ENCODE measurements around the gene CASP10.
"Not testable (repeated sequence)": the region's sequence is repeated elsewhere in the genome, so short reads cannot be mapped to it uniquely, and the experiment has no call there.

The CASP10 gene

DNA sequence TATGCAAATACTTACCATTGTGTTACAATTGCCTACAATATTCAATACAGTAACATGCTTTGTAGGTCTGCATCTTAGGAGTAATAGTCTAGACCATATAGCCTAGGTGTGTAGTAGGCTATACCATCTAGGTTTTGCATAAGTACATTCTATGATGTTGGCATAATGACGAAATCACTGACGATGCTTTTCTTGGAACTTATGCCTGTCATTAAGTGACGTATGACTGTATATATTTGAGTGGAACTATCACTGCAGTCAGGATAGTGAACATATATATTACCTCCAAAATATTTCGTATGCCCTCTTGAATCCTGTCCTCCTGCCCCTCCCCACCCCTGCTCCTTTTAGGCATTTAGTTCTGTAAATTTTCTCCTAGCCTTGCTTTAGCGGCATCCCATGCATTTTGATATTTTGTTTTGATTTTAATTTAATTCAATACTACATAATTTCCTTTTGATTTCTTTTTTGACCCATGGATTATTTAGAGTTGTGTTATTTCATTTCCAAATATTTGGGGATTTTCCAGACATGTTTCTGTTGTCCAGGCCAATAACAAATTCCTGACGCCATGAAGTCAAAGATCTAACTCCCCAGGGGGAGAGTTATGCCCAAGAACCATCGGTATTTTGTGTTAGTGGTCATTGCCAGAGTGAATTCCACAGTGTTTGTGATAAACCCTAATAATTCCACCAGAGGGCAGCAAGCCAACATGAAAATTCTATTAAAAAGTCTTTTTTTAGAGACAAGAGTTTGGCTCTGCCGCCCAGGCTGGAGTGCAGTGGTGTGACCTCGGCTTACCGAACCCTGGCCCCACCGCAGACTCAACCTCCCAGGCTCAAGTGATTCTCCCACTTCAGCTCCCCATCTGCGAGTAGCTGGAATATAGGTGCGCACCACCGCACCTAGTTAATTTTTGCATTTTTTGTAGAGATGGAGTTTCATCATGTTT lies 53.2 kb downstream of the CASP10 start:
- peak in 1 of 2 experiments; percentile 37 for DNase-seq

DNA sequence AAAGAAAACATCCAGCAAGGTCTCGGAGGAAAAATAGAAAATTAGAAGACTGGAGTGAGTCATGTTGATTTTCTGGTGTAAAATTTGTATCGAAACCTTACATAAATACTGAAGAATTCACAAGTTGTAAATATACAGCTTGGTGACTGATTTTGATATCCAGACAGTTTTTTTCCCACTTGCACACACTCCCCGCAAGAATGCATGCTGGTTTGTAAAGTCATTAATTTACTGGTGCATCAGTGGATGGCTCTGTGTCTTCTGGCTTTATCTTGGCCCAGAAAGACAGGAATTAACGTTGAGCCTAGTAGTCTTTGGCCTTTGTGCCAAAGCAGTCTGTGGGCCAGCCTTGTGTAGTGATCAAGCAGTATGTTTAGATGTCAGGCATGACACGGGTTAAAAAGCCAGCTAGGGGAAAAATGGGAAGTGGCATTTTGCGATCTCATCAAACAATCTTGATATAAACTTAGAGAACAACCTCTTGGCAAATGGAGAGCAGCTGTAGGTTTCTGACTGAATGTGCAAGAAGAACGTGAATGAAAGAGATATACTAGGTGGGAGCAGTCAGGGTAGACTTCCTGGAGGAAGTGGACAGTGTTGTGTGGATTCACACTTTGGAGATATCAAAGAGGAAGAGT lies 54.7 kb downstream of the CASP10 start:
- DNase-seq: no peak

DNA sequence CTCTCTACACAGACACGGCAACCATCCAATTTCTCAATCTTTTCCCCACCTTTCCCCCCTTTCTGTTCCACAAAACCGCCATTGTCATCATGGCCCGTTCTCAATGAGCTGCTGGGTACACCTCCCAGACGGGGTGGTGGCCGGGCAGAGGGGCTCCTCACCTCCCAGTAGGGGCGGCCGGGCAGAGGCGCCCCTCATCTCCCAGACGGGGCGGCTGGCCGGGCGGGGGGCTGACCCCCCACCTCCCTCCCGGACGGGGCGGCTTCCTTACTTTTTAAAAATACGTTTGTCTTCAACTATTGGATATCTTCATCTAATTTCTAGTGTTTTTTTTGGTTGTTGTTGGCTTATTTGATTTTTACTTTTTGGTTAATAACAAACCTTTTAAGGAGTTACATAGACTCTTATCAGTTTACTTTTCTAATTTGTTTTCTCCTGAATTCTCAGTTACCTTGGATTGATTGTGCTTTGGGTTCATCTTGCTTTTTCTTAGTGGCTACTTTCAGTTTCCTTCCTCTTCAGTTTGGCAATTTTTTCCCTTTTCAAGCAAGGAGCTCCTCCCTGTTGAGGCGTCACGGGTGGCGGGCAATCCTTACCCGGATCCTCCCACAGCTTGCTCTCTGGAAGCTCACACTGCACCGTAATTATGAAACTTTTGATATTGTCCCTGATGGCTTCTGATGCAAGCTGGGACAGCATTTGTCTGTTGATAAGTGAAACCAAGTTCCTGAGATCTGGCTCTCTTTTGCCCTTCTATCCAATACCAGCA lies 56.4 kb downstream of the CASP10 start:
- not testable (repeated sequence) for DNase-seq

DNA sequence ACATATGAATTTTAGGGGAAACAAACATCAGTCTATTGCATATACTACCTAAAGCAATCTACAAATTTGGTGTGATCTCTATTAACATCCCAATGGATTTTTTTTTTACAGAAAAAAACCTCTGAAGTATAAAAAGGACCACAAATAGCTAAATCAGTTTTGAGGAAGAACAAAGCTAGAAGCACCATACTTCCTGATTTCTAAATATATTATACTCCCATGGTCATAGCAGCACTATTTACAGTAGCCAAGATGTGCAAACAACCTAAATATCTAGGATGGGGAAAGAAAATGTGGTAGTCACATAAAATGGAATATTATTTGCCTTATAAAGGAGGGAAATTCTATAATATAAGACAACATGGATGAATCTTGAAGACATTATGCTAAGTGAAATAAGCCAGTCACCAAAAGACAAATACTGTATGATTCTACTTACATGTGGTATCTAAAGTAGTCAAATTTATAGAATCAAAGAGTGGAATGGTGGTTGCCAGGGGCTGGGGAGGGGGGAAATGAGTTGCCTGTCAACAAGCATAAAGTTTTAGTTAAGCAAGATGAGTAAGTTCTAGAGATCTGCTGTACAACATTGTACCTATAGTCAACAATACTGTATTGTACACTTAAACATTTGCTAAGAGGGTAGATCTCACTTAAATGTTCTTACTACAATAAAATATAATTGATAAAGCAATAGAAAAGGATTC lies 59.8 kb downstream of the CASP10 start:
- DNase-seq: no peak

DNA sequence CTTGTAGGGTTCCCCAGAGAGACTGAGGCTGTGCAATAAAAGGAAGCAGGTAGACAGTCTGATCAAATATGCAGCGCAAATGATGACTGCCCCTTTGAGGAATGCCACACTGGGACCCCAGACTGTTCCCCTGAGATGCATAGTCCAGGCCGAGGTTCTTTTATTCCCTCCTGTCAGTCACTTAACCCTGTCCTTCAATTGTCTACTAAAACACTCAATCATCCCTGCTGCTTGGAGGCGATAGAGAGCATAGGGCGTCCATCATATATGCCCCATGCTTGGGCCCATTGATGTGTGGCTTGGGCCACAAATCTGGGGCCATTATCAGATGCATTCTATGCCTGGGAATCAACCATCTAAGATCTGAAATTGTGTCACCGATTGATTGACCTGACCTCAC lies 61.9 kb downstream of the CASP10 start:
- no peak for DNase-seq

DNA sequence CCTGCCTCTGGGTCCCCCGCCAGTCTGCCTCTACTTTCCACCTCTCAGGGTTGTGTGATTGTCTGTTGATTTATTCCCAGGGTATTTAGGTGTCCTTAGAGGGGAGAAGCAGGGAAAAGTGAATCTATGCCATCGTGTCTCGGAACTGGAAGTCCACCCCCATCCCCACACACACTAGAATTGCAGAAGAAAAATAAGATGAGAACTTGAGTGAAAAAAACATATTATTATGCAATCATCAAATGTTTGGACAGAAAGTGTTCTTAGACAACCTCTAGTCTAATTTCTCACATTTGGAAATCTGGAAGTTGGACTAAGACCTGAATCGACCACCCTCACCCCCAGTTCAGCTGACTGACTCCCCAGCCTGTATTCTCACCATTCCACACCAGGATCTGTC lies 63.3 kb downstream of the CASP10 start:
- no peak for DNase-seq

DNA sequence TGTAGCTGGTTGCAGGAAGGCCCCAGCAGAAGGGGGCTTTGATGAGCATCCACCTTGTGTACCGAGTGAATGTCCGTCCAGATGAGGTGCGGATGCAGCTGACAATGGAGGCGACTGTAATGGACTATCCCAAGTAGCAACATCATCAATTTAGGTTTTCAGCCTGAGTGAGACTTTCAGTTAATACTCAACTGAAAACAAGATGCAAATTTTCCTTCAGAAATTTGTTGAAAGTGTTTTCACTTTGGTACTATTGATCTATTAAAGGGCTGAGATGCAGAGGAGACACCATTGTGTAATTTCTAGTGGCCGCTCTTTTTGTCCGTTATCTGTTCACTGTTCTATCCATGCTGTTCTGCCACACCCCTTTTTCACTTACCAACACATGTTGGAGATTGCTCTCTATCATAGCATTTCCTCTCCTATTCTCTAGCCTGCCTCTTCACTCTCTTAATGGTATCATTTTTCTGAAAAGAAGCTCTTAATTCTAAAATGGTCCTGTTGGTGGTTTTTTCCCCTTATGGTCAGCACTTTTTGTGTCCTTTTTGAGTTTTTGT lies 65.4 kb downstream of the CASP10 start:
- no peak for DNase-seq

DNA sequence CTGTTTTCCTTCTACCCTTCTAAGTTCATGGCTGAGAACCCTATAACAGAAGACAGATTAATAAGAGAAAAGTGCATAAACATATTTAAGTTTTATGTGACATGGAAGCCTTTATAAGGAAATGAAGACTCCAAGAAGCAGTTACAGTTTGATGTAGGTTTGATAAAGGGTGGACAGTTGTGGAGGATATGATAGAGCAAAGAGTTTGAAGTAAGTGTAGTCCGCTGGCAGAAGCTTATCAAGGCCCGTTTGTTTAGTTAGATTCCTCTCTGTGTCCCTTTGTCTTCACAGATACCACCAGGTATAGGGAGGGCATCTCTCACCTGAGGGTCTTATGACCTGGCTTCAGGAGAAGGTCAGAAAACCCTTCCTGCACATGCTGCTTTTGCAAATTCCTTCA lies 66.9 kb downstream of the CASP10 start:
- DNase-seq: no peak

DNA sequence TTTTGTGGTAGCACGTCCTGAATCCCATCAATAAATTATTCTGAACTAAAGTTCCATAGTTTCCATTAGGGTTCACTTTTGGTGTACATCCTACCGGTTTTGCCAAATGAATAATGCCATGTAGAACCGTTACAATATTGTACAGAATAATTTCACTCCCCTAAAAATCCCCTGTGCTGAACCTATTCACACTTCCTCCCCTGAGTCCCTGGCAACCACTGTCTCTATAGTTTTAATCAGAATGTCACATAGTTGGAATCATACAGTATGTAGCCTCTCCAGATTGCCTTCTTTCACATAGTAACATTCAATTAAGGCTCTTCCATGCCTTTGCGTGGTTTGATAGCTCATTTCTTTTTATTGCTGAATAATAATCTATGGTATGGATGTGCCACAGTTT lies 67.8 kb downstream of the CASP10 start:
- DNase-seq: no peak

DNA sequence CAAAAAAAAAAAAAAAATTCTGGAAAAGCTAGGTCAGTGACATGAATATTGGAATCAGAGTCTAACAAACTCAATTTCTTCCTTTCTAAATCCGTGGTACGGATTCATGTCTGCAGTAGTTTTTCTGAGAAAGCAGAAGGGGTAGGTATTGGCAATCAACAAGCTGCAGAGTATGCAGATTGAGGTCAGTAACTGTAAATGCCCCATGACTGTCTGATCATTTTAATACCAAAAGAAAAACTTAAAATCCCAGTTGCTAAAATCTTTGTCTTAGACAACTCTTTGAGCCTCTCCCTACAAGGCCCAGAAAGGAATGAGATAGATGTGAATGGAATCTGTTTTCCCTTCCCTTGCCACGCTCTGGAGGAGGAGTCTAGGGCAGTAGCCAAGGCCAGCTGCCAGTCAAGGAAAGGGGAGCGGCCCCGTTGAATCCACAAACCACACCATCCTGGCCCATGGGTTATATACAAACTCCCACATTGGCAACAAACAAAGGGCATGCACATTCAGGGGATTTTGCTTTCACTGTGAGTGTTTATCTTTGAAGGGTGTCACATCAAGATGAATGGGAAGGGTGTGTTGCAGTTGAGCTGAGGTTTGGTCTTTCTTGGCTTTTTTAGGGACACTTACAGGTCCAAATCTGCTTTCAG lies 71.3 kb downstream of the CASP10 start:
- no peak for DNase-seq

DNA sequence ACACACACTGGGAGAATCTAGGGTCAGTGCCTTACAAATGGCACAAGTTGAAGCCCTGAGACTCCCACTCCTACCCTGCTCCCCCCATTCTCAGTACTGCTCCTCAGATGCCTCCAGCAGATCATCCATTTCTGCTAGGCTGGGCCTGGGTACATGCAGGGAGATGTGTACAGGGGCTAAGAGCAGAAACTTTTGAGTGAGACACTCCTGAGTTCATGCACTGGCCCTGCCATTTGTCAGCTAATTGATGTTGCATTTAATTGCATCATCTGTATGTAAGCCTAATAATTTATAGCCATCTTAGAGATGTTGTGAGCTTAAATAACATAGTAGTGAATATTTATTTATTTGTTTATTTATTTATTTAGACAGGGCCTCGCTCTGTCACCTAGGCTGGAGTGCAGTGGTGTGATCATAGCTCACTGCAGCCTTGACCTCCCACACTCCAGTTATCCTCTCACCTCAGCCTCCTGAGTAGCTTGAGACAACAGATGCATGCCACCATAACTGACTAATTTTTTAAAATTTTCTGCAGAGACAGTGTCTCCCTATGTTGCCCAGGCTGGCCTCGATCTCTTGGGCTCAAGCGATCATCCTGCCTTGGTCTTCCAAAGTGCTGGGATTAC lies 72.6 kb downstream of the CASP10 start:
- DNase-seq: peak in 1 of 2 experiments; percentile 7

DNA sequence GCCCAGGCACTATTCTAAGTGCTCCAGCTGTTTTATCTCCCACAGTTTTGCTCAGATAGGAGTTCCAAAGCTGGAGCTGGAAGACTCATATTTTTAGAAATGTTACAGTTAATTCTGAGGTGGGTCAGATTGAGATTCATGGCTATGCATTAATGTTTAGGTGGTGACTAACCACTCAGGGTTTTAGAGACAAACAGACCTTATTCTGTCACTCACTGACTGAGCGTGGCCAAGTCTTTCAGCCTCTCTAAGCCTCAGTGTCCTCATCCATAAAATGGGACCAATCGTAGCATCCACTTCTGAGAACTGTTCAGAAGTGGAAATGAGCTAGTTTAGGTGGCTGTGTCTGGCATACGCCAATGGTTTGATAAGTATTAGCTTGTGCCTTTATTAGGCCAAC lies 73.1 kb downstream of the CASP10 start:
- DNase-seq: no peak

DNA sequence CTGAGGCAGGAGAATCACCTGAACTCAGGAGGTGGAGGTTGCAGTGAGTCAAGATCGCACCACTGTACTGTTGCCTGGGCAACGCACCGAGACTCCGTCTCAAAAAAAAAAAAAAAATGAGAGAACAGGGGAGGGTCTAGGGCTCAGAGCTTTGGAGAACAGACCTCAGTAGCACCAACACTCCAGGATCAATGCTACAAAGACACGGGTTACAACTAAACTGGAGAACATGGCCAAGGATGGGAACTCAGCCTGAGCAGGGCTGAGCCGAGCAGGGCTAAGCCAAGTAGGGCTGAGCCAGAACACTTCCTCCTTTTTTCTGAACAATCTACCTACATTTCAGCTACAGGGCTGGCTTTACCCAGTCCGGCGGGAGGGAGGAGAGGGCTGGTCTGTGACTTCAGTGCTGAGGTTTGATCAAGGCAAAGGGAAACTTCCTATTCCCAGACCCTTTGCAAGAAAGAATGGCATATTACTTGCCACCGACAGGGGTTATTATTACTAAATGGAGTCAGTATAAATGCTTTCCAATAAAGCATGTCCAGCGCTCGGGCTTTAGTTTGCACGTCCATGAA lies 74.5 kb downstream of the CASP10 start:
- no peak for DNase-seq

DNA sequence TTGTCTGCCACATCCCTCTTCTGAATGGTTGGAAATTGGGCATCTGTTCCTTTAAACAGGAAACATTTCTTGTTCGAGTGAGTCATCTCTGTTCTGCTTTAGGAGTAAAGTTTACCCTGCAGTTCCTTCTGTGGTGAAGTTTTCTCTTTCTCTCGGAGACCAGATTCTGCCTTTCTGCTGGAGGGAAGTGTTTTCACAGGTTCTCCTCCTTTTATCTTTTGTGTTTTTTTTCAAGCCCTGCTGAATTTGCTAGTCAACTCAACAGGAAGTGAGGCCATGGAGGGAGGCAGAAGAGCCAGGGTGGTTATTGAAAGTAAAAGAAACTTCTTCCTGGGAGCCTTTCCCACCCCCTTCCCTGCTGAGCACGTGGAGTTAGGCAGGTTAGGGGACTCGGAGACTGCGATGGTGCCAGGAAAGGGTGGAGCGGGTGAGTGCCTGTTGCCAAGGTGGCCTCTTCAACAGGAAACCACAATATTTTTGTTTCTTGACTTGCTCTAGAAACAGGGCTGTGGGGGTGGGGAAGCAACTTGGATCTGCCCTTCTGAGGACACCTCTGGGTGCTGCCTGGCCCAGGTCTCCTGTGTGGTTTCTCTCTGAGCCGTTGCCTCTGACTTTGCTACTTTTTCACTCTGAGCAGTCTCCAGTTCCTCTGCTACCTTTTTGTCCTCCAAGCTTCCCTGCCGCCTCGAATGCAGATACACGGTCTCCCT lies 75.2 kb downstream of the CASP10 start:
- peak in 1 of 2 experiments; percentile 1 for DNase-seq

DNA sequence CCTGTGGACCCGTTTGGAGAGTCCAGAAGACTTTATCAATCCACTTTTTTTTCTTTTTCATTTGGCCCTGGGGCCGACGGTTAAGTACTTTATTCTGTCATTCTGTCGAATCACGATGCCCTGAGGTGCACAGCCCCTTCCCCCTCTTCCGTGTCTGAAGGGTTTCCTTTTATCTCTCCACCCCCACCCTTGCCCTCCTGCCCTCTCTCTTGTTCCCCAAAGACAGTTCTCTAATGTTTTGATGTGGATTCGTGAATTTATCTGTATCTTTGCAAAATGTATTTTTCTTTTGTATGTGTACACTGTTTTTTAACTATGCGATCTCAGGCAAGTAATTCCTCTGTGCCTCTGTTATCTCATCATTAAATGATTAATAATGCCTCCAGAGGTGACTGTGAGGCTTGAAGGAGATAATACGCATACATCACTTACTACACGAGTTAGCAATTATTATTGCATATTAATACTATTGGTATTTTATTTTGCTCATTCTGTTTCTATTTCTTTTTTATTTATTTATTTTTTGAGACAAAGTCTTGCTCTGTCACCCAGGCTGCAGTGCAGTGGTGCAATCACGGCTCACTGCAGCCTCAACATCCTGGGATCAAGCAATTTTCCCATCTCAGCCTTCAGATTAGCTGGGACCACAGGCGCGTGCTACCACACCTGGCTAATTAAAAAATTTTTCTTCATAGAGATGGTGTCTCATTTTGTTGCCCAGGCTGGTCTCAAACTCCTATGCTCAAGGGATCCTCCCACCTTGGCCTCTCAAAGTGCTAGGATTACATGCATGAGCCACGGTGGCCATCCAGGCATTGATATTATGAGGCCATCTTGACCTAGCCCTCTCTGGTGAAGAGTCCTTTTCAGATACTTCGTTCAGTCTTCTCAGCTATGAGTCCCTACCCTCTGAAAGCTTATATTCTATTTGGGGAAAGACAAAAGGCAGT lies 76.0 kb downstream of the CASP10 start:
- DNase-seq: no peak

DNA sequence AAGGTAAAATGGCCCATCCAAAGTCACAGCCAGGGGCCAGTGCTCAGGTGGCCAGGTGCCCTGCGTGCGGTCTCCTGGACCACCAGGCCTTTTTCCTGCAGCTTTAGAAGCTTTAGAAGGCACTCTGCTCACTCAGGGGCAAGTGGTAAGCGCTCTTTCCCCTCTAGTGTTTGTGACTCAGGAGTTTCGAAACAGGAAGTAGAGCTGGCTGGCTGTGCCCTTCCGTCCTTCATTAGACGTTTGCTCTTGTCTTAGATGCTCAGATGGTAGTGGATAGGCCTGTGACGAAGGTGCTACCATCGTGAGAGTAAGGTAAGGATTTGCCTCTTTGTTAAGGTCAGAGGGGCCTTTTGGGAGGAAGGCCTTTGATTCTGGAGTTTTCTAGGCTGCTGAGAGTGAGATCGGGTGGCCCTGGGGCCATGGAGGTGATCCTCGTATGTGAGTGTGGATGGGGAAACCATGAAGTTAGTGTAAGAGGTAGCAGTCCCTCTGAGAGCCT lies 77.4 kb downstream of the CASP10 start, which contains the start of gene CASP8:
Gene CASP8 (plus strand): TSS at position 235 of the 499 bp plus-strand sequence. CDS start 5,951 bp downstream, outside the sequence.
- DNase-seq: no peak

DNA sequence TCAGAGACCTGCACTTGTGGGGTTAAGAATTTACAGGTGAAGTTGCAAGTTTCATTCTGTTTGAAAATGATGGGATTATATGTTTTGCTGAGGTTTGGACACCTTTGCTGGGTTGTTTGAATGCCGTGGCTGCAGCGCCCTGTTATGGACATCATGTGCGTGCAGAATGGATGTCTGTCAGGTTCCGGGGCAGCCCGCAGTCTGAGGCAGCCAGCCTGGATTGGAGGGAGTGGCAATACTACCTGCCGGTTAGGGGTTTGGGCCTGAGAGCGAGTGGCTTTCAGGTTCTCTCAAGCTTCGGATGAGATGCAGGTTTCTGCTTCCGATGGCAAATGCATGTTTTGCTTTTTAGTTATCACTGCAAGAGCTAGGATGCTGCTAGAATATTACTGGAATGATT lies 78.5 kb downstream of the CASP10 start:
- DNase-seq: no peak

DNA sequence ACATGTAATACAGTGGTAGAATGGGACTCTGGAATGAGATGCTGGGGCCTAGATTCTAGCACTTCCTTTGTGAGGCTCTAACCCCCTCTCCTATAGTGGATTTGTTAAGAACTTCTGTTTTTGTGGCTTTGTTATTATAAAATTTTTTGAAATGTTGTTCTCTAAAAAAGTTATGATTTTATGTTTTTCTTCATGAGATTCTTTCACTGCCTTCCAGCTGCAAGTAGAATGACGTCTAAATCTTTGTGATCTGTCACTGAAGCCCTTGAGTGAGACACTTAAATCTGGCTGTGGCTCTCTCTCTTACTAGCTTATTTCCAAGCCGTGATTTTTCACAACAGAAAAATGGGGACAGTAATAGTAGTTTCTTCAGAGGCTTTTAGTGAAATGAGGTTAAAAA lies 79.0 kb downstream of the CASP10 start:
- no peak for DNase-seq

DNA sequence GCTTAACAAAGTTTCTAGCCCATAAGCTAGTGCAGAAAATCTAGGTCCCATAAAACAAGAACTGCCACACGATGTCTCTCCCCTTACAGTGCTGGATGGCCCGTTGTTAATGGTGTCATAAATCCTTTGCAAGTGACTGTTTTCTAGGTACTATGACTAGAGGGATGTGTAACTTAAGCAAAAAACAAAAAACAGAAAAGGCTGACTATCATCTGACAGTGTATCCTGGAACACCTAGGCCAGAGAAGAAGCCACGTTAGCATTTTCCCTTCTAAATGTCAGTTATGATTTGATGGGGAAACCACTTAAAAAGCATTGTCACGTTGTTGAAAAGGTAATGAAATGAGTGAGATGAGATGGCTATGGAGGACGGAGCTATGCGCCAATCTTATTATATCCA lies 79.8 kb downstream of the CASP10 start:
- DNase-seq: no peak
